HepG2 (cell line): ENCODE measurements around the gene LIFR. TPM values are rescaled to one million over a fixed set of nuclear protein-coding genes. Genes with fewer than 3 reads are reported as not detected.

ENCODE experiments used
- ARID3A ChIP-seq: IDR thresholded peaks from 2 replicates; pipeline ENCODE4 v1.6.1; 2012; ENCODE audit warnings: low read depth, low read length, improper control_type of control experiment
- CHD2 ChIP-seq: IDR thresholded peaks from 2 replicates; pipeline ENCODE4 v1.6.1; 2011; ENCODE audit warnings: low read depth, low read length, improper control_type of control experiment
- CREM ChIP-seq, 2 experiments: sonication (generic) in 1 of 2; formaldehyde crosslinking in 1 of 2; IDR thresholded peaks; 2 replicates each; pipeline versions ENCODE4 v1.4.0 to v1.6.1; 2016 to 2020; ENCODE audit warnings: antibody characterized with exemption in 1 of 2, mild to moderate bottlenecking in 1 of 2, missing genetic modification reagents in 1 of 2
- DPF2 ChIP-seq: sonication (generic); formaldehyde crosslinking; IDR thresholded peaks from 2 replicates; pipeline ENCODE4 v1.4.0; 2020; ENCODE audit warnings: mild to moderate bottlenecking, low read depth, missing genetic modification reagents, borderline replicate concordance
- DRAP1 ChIP-seq: IDR thresholded peaks from 2 replicates; pipeline ENCODE4 v1.6.1; 2016; ENCODE audit warnings: missing genetic modification reagents, missing compliant biosample characterization
- EEA1 ChIP-seq: sonication (generic); formaldehyde crosslinking; IDR thresholded peaks from 2 replicates; pipeline ENCODE4 v1.5.1; 2020; ENCODE audit warnings: mild to moderate bottlenecking, missing genetic modification reagents, borderline replicate concordance
- HNF1B ChIP-seq: sonication (generic); formaldehyde crosslinking; IDR thresholded peaks from 2 replicates; pipeline ENCODE4 v1.5.1; 2020; ENCODE audit warnings: mild to moderate bottlenecking, moderate library complexity, missing genetic modification reagents
- HNRNPL ChIP-seq: fragments of 200-400 bp; formaldehyde crosslinking; IDR thresholded peaks from 2 replicates; pipeline ENCODE4 v1.6.1; 2017; ENCODE audit warnings: mild to moderate bottlenecking, low read depth, low read length
- KDM5A ChIP-seq: fragments of 200-600 bp; sonication (generic); IDR thresholded peaks from 2 replicates; pipeline ENCODE4 v1.7.0; 2018; ENCODE audit warnings: antibody characterized with exemption, mild to moderate bottlenecking, low read length, borderline replicate concordance
- LBX2 ChIP-seq: sonication (generic); formaldehyde crosslinking; IDR thresholded peaks from 2 replicates; pipeline ENCODE4 v1.5.0; 2020; ENCODE audit warnings: missing genetic modification reagents, mild to moderate bottlenecking, borderline replicate concordance
- MATR3 ChIP-seq: sonication (generic); formaldehyde crosslinking; IDR thresholded peaks from 2 replicates; pipeline ENCODE4 v1.4.0; 2020; ENCODE audit warnings: missing genetic modification reagents
- NFIB ChIP-seq: sonication (generic); formaldehyde crosslinking; IDR thresholded peaks from 2 replicates; pipeline ENCODE4 v1.9.0; 2021; ENCODE audit warnings: missing genetic modification reagents, mild to moderate bottlenecking, borderline replicate concordance
- ZBTB44 ChIP-seq: sonication (generic); formaldehyde crosslinking; IDR thresholded peaks from 2 replicates; pipeline ENCODE4 v1.4.0; 2020; ENCODE audit warnings: missing genetic modification reagents
- ZNF138 ChIP-seq: sonication (generic); formaldehyde crosslinking; IDR thresholded peaks from 2 replicates; pipeline ENCODE4 v1.5.0; 2020; ENCODE audit warnings: mild to moderate bottlenecking, low read depth, missing genetic modification reagents
- ZNF329 ChIP-seq: sonication (generic); formaldehyde crosslinking; IDR thresholded peaks from 2 replicates; pipeline ENCODE4 v1.9.0; 2021; ENCODE audit warnings: low read depth, mild to moderate bottlenecking, missing genetic modification reagents
- ZNF646 ChIP-seq: sonication (generic); formaldehyde crosslinking; IDR thresholded peaks from 2 replicates; pipeline ENCODE4 v1.9.0; 2021; ENCODE audit warnings: mild to moderate bottlenecking, missing genetic modification reagents
- polyA plus RNA-seq, 8 experiments: library from polyadenylated mRNA; depleted of rRNA in 3 of 8; stranded (reverse) in 7 of 8; unstranded in 1 of 8; fragments of >200 nt; fragmentation: Illumina TruSeq in 4 of 8; extraction: Trizol in 4 of 8; gene quantifications; 2 replicates each; pipeline versions ENCODE4 v1.2.1 to v1.2.3, GENCODE V29; 2011 to 2016; ENCODE audit warnings: low read depth in 4 of 8, missing spikeins in 1 of 8, mixed read lengths in 1 of 8; ENCODE audit not compliant: insufficient read depth in 1 of 8
- total RNA-seq, 5 experiments: library from RNA; depleted of rRNA; stranded (reverse); fragments of >200 nt; fragmentation: Illumina TruSeq; extraction: Trizol; gene quantifications; 2 replicates each; pipeline ENCODE4 v1.2.3, GENCODE V29; 2016; ENCODE audit warnings: low read depth in 1 of 5

LIFR gene
- total and polyA plus RNA-seq, 2 of the 13 experiments (the other 11 are each of a cell fraction or from before 2014, with no cell fraction given): 6.3 to 25.2 TPM

- TF ChIP-seq ZNF646 (CRISPR knock-in tag) (no peak), NFIB (no peak), ZBTB44 (no peak), CHD2 (no peak), DRAP1 (CRISPR knock-in tag) (0 out of 2 replicates have a peak, but pooled peaks have one; percentile 29), HNF1B (peak; percentile 62), DPF2 (CRISPR knock-in tag) (peak; percentile 46; the same call in 1 of the 2 replicates), LBX2 (CRISPR knock-in tag) (no peak), MATR3 (CRISPR knock-in tag) (no peak), ZNF329 (CRISPR knock-in tag) (no peak), EEA1 (CRISPR knock-in tag) (no peak), HNRNPL (no peak), CREM (IDR thresholded peaks at IDR 0.05) (peak; percentile 29; the same call in 1 of the 2 replicates), CREM (CRISPR knock-in tag; IDR thresholded peaks at IDR 0.05) (no peak), ZNF138 (CRISPR knock-in tag) (no peak), KDM5A (no peak), ARID3A (peak; percentile 87)
These were observed 9.7 kb downstream of the LIFR start (continued) for GRCh38 chr5:38546691-38547146.
